SK-N-SH treated with all-trans-retinoic acid at 6 μM for 48 hours (cell line): ENCODE data around the gene MLLT11.

Experiments used
- OSR1 ChIP-seq: fragments of 250-450 bp; sonication (Bioruptor Pico); IDR thresholded peaks from 2 replicates; pipeline ENCODE4 v1.8.0; 2022; ENCODE audit warnings: moderate library complexity, mild to moderate bottlenecking, inconsistent platforms
- PPARA ChIP-seq: fragments of 250-450 bp; sonication (Bioruptor Pico); IDR thresholded peaks from 2 replicates; pipeline ENCODE4 v1.5.0; 2020; ENCODE audit warnings: mild to moderate bottlenecking, borderline replicate concordance
- TCF4 ChIP-seq: fragments of 250-450 bp; sonication (Bioruptor Pico); IDR thresholded peaks from 2 replicates; pipeline ENCODE4 v1.8.0; 2021; ENCODE audit warnings: mild to moderate bottlenecking, moderate library complexity, borderline replicate concordance
- ZC3H10 ChIP-seq: fragments of 250-450 bp; sonication (Bioruptor Pico); IDR thresholded peaks from 2 replicates; pipeline ENCODE4 v1.5.1; 2021; ENCODE audit warnings: mild to moderate bottlenecking, moderate library complexity
- TF ChIP-seq, protein P1 (sequence below): fragments of 250-450 bp; sonication (Bioruptor Pico); IDR thresholded peaks from 2 replicates; pipeline ENCODE4 v1.8.0; 2020; ENCODE audit warnings: mild to moderate bottlenecking, moderate library complexity, borderline replicate concordance

DNA sequence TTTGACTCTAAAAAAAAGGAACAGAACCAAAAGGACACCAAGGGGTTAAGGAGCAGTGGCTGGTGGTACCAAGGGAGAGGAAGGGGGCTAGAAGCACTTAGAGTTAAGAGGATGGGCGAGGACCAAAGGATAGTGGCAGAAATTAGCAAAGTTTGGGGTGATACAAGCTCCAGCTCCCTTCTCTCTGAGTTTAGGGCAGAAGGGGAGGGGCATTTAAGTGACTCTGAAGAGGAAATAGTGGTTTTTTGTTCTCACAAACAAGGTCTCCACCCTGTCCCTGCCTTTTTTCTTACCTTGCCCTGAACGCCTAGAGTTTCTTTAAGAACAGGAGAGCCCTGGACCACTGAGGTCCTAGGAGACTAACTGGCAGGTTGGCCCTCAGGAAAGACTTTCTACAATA, 4.0 kb upstream of the MLLT11 start:
- TF ChIP-seq PPARA (CRISPR knock-in tag) (no peak), ZC3H10 (CRISPR knock-in tag) (no peak), OSR1 (CRISPR knock-in tag) (no peak), TCF4 (no peak)
- TF ChIP-seq, protein P1, sequence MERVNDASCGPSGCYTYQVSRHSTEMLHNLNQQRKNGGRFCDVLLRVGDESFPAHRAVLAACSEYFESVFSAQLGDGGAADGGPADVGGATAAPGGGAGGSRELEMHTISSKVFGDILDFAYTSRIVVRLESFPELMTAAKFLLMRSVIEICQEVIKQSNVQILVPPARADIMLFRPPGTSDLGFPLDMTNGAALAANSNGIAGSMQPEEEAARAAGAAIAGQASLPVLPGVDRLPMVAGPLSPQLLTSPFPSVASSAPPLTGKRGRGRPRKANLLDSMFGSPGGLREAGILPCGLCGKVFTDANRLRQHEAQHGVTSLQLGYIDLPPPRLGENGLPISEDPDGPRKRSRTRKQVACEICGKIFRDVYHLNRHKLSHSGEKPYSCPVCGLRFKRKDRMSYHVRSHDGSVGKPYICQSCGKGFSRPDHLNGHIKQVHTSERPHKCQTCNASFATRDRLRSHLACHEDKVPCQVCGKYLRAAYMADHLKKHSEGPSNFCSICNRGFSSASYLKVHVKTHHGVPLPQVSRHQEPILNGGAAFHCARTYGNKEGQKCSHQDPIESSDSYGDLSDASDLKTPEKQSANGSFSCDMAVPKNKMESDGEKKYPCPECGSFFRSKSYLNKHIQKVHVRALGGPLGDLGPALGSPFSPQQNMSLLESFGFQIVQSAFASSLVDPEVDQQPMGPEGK (CRISPR knock-in tag): no peak
